B cell (primary cell): ENCODE results near the gene FLNB. TPM values are rescaled to one million over a fixed set of nuclear protein-coding genes. Genes with fewer than 3 reads are reported as not detected.
A peak's percentile ranks its signal among the peaks of the same experiment; 100 is the strongest.

Experiments
- ATAC-seq: fragments of 200-7000 bp; cut with Tn5 transposase; one replicate; pipeline ENCODE4 v1.10.0; 2021; ENCODE audit warnings: low read depth, mild to moderate bottlenecking, moderate number of reproducible peaks, moderate library complexity
- CTCF ChIA-PET: fragments of 350-600 bp; sonication (Branson Sonifier 250); formaldehyde crosslinking; loops from one replicate; lab custom pipeline; 2021; ENCODE audit warnings: antibody characterized with exemption, inconsistent platforms; lab: Charles Lee
- POLR2A ChIA-PET: fragments of 350-600 bp; sonication (Branson Sonifier 250); formaldehyde crosslinking; loops from one replicate; lab custom pipeline; 2021; ENCODE audit warnings: antibody characterized with exemption; lab: Charles Lee
- DNase-seq: peaks from one replicate; pipeline ENCODE4 v3.0.0; 2013
- H2AFZ ChIP-seq: 2 replicates; pipeline ENCODE4 v1.6.1; 2012; ENCODE audit warnings: mild to moderate bottlenecking, low read depth, low read length; ENCODE audit not compliant: insufficient read depth, poor library complexity, severe bottlenecking
- H3K27ac ChIP-seq, 2 donors: 1 replicate in 1 of 2; 2 replicates in 1 of 2; pipeline ENCODE4 v1.5.1; 2012 to 2013; ENCODE audit warnings: low read length in 2 of 2, mild to moderate bottlenecking in 2 of 2, moderate library complexity in 1 of 2
- H3K27me3 ChIP-seq, 4 experiments: fragments of 200-600 bp in 1 of 4; sonication (generic) in 1 of 4; replicated peaks in 1 of 4; 1 replicate in 2 of 4; 2 replicates in 2 of 4; pipeline versions ENCODE4 v1.6.1 to v1.7.0; 2013 to 2016; ENCODE audit warnings: low read length in 3 of 4, mild to moderate bottlenecking in 2 of 4, mixed read lengths in 1 of 4, moderate library complexity in 1 of 4; ENCODE audit not compliant: insufficient read depth in 4 of 4, control insufficient read depth in 3 of 4; ENCODE audit errors: control extremely low read depth in 1 of 4
- H3K36me3 ChIP-seq, 2 experiments: replicated peaks in 1 of 2; 1 replicate in 1 of 2; 2 replicates in 1 of 2; pipeline versions ENCODE4 v1.6.1 to v1.7.1; 2013; ENCODE audit warnings: low read length in 1 of 2; ENCODE audit not compliant: insufficient read depth in 2 of 2, control insufficient read depth in 1 of 2; ENCODE audit errors: control extremely low read depth in 1 of 2, extremely low read depth in 1 of 2
- H3K4me1 ChIP-seq, 2 donors: fragments of 200-600 bp in 1 of 2; sonication (generic) in 1 of 2; 1 replicate in 1 of 2; 2 replicates in 1 of 2; pipeline versions ENCODE4 v1.5.1 to v1.6.1; 2013 to 2017; ENCODE audit warnings: low read length in 2 of 2; ENCODE audit not compliant: control insufficient read depth in 2 of 2, insufficient read depth in 2 of 2
- H3K4me2 ChIP-seq: replicated peaks from 2 replicates; pipeline ENCODE3; 2012; ENCODE audit warnings: mild to moderate bottlenecking, low read depth, low read length; ENCODE audit not compliant: poor library complexity, severe bottlenecking
- H3K4me3 ChIP-seq, 5 experiments: fragments of 200-600 bp in 1 of 5; sonication (generic) in 1 of 5; 1 replicate in 3 of 5; 2 replicates in 2 of 5; pipeline versions ENCODE4 v1.5.1 to v1.7.0; 2011 to 2016; ENCODE audit warnings: low read length in 4 of 5, mild to moderate bottlenecking in 4 of 5, low read depth in 2 of 5, control low read depth in 1 of 5, moderate library complexity in 1 of 5; ENCODE audit not compliant: insufficient read depth in 1 of 5; ENCODE audit errors: control extremely low read depth in 1 of 5, extremely low read depth in 1 of 5
- H3K79me2 ChIP-seq: fragments of 200-600 bp; sonication (generic); one replicate; pipeline ENCODE4 v1.6.0; 2016; ENCODE audit warnings: low read length; ENCODE audit not compliant: control insufficient read depth, insufficient read depth
- H3K9ac ChIP-seq: fragments of 200-600 bp; sonication (generic); 2 replicates; pipeline ENCODE4 v1.6.1; 2017; ENCODE audit warnings: mild to moderate bottlenecking, low read length, moderate library complexity
- H3K9me3 ChIP-seq, 3 donors: one replicate each; pipeline versions ENCODE4 v1.6.1 to v1.7.1; 2013; ENCODE audit warnings: low read length in 2 of 3; ENCODE audit not compliant: control insufficient read depth in 2 of 3, insufficient read depth in 1 of 3; ENCODE audit errors: control extremely low read depth in 1 of 3
- H4K20me1 ChIP-seq: 2 replicates; pipeline ENCODE4 v1.6.0; 2012; ENCODE audit warnings: mild to moderate bottlenecking, low read length; ENCODE audit not compliant: insufficient read depth, control insufficient read depth, poor library complexity, severe bottlenecking
- H3K27ac Mint-ChIP-seq: one replicate; pipeline ENCODE4 v1.8.0; 2021; ENCODE audit warnings: mixed read lengths
- H3K27me3 Mint-ChIP-seq: one replicate; pipeline ENCODE4 v1.8.0; 2021; ENCODE audit warnings: mixed read lengths
- H3K4me1 Mint-ChIP-seq: one replicate; pipeline ENCODE4 v1.8.0; 2021; ENCODE audit warnings: mixed read lengths
- H3K4me3 Mint-ChIP-seq: one replicate; pipeline ENCODE4 v1.8.0; 2021; ENCODE audit warnings: mixed read lengths
- H3K9me3 Mint-ChIP-seq: one replicate; pipeline ENCODE4 v1.8.0; 2022; ENCODE audit warnings: mixed read lengths; ENCODE audit not compliant: insufficient read depth
- CTCF ChIP-seq: fragments of 200-600 bp; IDR thresholded peaks from one replicate; pipeline ENCODE4 v1.8.0; 2022; ENCODE audit warnings: antibody characterized with exemption, mild to moderate bottlenecking
- EZH2 ChIP-seq: IDR thresholded peaks from 2 replicates; pipeline ENCODE4 v1.6.1; 2012; ENCODE audit warnings: borderline replicate concordance, low read depth, mild to moderate bottlenecking, moderate library complexity, low read length; ENCODE audit not compliant: insufficient read depth, poor library complexity, severe bottlenecking
- WGBS: methylation state at CpG from one replicate; pipeline ENCODE4 v1.1.5; 2013; ENCODE audit warnings: missing lambda C conversion rate; ENCODE audit not compliant: insufficient coverage; 5-methylcytosine and 5-hydroxymethylcytosine counted together
- intact Hi-C: fragments of 100-400 bp; cut with micrococcal nuclease; formaldehyde crosslinking; loops from one replicate; pipeline ENCODE4 v1.10.0; 2022
- polyA plus RNA-seq: library from polyadenylated mRNA; depleted of rRNA; stranded (reverse); fragments of >200 nt; gene quantifications from 2 replicates; pipeline ENCODE4 v1.2.3, GENCODE V29; 2012
- total RNA-seq, 2 donors: library from RNA; stranded (reverse); fragments of 120-200 nt in 1 of 2; gene quantifications; 1 replicate in 1 of 2; 2 replicates in 1 of 2; pipeline versions ENCODE4 v1.2.3 to v1.2.4, GENCODE V29; 2013 to 2022

The FLNB gene
- total and polyA plus RNA-seq, 2 donors (not counting 1 experiment from before 2014, with no cell fraction given): 25.5 to 28.3 TPM

- ChIA-PET POLR2A (no interaction called here), CTCF (interaction anchor here (0.7 to 4.1 kb wide), 10 partner anchors 8 to 293 kb away, joined by 3 to 25 read pairs (median 4); partner anchors contain the start of genes HTD2 and RPP14)
- Histone ChIP-seq H3K79me2 (no peaks in the 10 kb centered on the region), H3K4me2 (no peak overlapping the region), H3K9ac (no peak overlapping the region), H4K20me1 (no peaks in the 10 kb centered on the region), H3K4me1 (no peaks in the 10 kb centered on the region), H3K27me3 (no peaks in the 10 kb centered on the region), H3K4me3 (no peak overlapping the region), H3K36me3 (peaks cover 0 to 23% of the 10 kb centered on the region in 2 experiments), H3K9me3 (no peaks in the 10 kb centered on the region), H2AFZ (no peak overlapping the region), H3K27ac (no peak overlapping the region)
- Mint-ChIP-seq H3K9me3 (no peaks in the 10 kb centered on the region), H3K27ac (no peak overlapping the region), H3K4me1 (no peaks in the 10 kb centered on the region), H3K4me3 (no peak overlapping the region), H3K27me3 (no peaks in the 10 kb centered on the region)
- ATAC-seq (peak; percentile 67), DNase-seq (peak; percentile 57)
- WGBS: 95% methylated on average over 15 of the region's 16 CpGs
- peak; percentile 79 for TF ChIP-seq CTCF
- no peak for TF ChIP-seq EZH2
- intact Hi-C loops: loop anchor here (2.0 kb wide), 1 partner anchor 159 kb away; the partner anchor contains the start of gene FLNB
These were observed 159.5 kb downstream of the FLNB start for GRCh38 chr3:58167431-58168351.

GRCh38 chr3:58168498-58168897, 160.3 kb downstream of the FLNB start:
- H3K4me3 Mint-ChIP-seq: no peak overlapping the region
- no peak for ATAC-seq
- POLR2A ChIA-PET: no interaction called here

More at GRCh38 chr3:58168498-58168897, 160.3 kb downstream of the FLNB start:
- Histone ChIP-seq H3K4me2 (no peak overlapping the region), H3K9me3 (no peaks in the 10 kb centered on the region), H3K27me3 (no peaks in the 10 kb centered on the region), H3K36me3 (peaks cover 0 to 21% of the 10 kb centered on the region in 2 experiments), H3K4me3 (no peak overlapping the region), H3K27ac (no peak overlapping the region), H4K20me1 (no peaks in the 10 kb centered on the region), H3K9ac (no peak overlapping the region), H2AFZ (no peak overlapping the region), H3K79me2 (no peaks in the 10 kb centered on the region), H3K4me1 (no peaks in the 10 kb centered on the region)
- DNase-seq: no peak
- Mint-ChIP-seq H3K27me3 (no peaks in the 10 kb centered on the region), H3K4me1 (no peaks in the 10 kb centered on the region), H3K27ac (no peak overlapping the region), H3K9me3 (no peaks in the 10 kb centered on the region)
- no peak for TF ChIP-seq EZH2
- TF ChIP-seq CTCF: no peak
- intact Hi-C loops: no loop called here
- CTCF ChIA-PET: interaction anchor here (1.5 to 4.1 kb wide), 2 partner anchors 9 to 138 kb away, joined by 6 to 25 read pairs; partner anchors contain the start of genes HTD2 and RPP14
- 87% methylated on average over 7 of the region's 7 CpGs for WGBS
